IPS-20b (cell line): Measurements from ENCODE around the gene BLID.

ENCODE experiments used
- H3K27ac ChIP-seq: one replicate; pipeline ENCODE4 v1.5.1; 2013; ENCODE audit warnings: low read length
- H3K27me3 ChIP-seq: 2 replicates; pipeline ENCODE4 v1.6.1; 2013; ENCODE audit warnings: mild to moderate bottlenecking, low read length, inconsistent platforms; ENCODE audit not compliant: insufficient read depth
- H3K36me3 ChIP-seq: 2 replicates; pipeline ENCODE4 v1.6.1; 2013; ENCODE audit warnings: low read depth, mild to moderate bottlenecking, inconsistent platforms, low read length, moderate library complexity; ENCODE audit not compliant: insufficient read depth
- H3K4me1 ChIP-seq: 2 replicates; pipeline ENCODE4 v1.6.1; 2013; ENCODE audit warnings: mild to moderate bottlenecking, control low read depth, inconsistent platforms, low read length, moderate library complexity; ENCODE audit not compliant: insufficient read depth
- H3K4me3 ChIP-seq: 2 replicates; pipeline ENCODE4 v1.5.1; 2013; ENCODE audit warnings: mild to moderate bottlenecking, low read length, inconsistent platforms
- H3K9ac ChIP-seq: 2 replicates; pipeline ENCODE4 v1.6.1; 2013; ENCODE audit warnings: low read depth, mild to moderate bottlenecking, inconsistent platforms, low read length, moderate library complexity
- H3K9me3 ChIP-seq: 2 replicates; pipeline ENCODE4 v1.6.1; 2013; ENCODE audit warnings: mild to moderate bottlenecking, low read depth, low read length, inconsistent platforms; ENCODE audit not compliant: insufficient read depth

The BLID gene

DNA sequence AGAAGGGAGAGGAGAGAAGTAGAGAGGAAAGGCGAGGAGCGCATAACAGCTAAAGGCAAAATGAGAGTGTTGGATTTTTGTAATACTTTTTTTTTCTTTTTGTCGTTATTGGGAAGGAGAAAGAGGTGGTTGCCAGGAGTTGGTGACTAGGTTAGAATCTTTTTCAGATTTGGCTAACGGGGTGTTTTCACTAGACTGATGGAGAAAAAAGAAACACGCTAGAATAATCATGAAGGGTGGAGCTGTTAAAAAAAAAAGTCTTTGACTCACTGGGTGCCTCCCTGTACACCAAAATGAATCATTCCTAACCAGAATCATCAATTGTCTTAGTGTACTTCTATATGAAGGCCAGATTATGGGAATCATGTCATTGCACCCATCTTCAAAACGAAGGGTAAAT is 12.7 kb downstream of the BLID start:
- Histone ChIP-seq H3K27me3 (peaks cover 31% of the 10 kb centered on the region), H3K4me3 (no peak overlapping the region), H3K36me3 (no peaks in the 10 kb centered on the region), H3K9me3 (no peaks in the 10 kb centered on the region), H3K4me1 (peaks cover 21% of the 10 kb centered on the region; the same call in 1 of the 2 replicates), H3K27ac (no peak overlapping the region), H3K9ac (no peak overlapping the region)

DNA sequence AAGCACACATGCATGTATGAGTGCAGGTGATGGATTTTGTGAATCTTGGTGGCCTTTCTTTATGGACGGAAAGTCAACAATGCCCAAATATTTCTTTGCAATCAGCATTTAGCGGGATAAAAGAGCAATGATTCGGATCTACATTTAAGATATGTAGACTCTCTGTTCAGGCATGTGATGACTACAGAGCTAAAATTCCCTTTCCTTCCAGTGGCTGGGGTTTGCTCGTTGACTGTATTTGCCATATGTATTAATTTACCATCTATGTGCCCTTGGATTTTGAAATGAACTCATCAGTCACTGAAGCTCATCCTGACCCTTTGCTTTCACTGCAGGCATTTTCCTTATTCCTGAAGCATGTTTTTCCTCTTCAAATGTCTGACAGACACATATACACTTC is 13.6 kb downstream of the BLID start:
- Histone ChIP-seq H3K4me3 (no peak overlapping the region), H3K27ac (no peak overlapping the region)

DNA sequence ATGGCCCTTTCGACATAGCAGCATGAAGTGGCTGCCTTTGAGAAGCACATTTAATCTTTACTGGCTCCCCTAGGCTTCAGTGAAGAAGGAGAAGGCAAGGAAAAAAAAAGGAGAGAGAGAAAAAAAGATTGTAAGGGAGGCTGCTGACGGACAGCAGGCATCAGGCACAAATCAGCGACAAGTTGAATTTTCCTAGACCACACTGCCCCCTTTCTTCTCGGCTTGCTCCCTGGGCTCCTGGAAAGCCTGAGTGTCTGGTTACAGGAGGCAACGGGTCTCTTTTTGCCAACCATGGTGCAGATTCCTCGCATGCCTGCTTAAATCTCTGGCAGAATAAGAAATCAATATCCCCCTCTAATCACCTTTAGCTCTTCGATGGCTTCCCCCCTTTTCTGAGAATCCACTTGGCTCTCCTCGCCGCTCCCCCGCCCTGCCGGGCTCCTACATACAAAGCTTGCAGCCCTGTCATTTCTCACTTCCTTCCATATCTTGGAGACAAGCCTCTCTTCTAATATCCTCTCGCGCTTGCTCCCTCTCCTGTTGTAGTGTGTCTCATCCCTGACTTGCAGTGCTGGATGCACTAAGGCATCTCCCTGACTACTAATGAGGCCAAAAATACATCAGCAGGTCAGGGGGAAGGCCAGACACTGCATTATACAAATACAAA is 14.3 kb downstream of the BLID start:
- H3K4me1 ChIP-seq: peaks cover 27% of the 10 kb centered on the region; the same call in 1 of the 2 replicates
- H3K9me3 ChIP-seq: no peaks in the 10 kb centered on the region
- H3K27me3 ChIP-seq: peaks cover 36% of the 10 kb centered on the region
- H3K27ac ChIP-seq: no peak overlapping the region
- H3K9ac ChIP-seq: no peak overlapping the region; the same call in 1 of the 2 replicates
- H3K36me3 ChIP-seq: no peaks in the 10 kb centered on the region
- H3K4me3 ChIP-seq: peak overlapping the region; percentile 75

More for the DNA sequence above, 13.6 kb downstream of the BLID start:
- Histone ChIP-seq H3K9me3 (no peaks in the 10 kb centered on the region), H3K36me3 (no peaks in the 10 kb centered on the region), H3K4me1 (peaks cover 23% of the 10 kb centered on the region; the same call in 1 of the 2 replicates), H3K27me3 (peaks cover 36% of the 10 kb centered on the region), H3K9ac (no peak overlapping the region)

DNA sequence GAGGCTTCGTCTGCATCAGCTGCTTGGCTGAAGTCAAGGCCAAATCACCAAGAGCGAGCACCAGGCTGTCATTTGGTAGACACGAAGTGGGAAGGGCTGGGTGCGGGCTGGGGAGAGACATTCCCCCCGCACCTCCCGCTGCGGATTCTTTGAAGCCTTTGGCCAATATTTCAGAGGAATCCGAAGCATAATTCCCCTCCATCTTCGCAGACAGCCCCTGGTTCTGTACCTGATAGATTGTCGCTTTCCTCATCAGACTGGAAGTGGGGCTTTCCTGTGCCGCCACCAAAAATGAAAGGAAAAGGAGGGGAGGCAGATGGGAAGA is 15.3 kb downstream of the BLID start:
- peaks cover 27% of the 10 kb centered on the region; the same call in 1 of the 2 replicates for H3K4me1 ChIP-seq
- H3K27me3 ChIP-seq: peaks cover 36% of the 10 kb centered on the region
- H3K9me3 ChIP-seq: no peaks in the 10 kb centered on the region
- peak overlapping the region; percentile 75; the same call in 1 of the 2 replicates for H3K4me3 ChIP-seq
- no peak overlapping the region for H3K27ac ChIP-seq
- H3K9ac ChIP-seq: peak overlapping the region; percentile 30; the same call in 1 of the 2 replicates
- no peaks in the 10 kb centered on the region for H3K36me3 ChIP-seq

DNA sequence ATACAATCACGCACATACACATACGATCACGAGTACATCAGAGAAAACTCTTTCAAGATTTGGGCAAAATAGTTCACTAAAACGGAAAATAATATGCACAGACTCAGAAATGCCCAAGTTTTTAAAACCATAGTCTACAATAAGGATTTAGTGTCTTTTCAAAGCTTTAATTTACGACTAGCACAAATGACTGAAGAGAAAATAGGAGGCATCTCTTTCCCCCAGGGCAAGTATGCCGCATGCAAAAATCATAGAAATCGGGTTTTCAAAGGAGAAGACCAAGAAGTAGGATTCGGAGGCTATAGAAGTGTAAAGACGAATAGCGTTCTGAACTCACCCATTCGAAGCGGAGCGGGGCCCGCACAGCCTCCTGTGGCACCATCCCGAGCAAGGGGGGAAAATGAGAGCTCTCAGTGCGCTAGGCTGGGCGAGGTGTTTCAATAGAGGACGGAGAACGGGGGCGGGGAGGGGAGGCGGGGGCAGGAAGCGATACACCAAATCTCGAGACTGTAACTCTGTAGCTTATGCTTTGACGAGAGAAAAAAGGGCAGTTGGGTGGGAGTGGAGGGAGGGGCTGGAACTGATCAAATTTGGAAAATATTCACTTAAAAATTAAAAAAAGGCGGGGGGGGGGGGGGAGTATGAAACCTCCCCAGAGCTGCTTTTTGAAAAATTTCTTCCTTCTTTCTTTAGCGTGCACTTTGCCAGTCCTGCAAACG is 15.8 kb downstream of the BLID start:
- Histone ChIP-seq H3K9me3 (no peaks in the 10 kb centered on the region), H3K36me3 (no peaks in the 10 kb centered on the region), H3K4me1 (peaks cover 26% of the 10 kb centered on the region; the same call in 1 of the 2 replicates), H3K4me3 (peak overlapping the region; percentile 75), H3K27me3 (peaks cover 36% of the 10 kb centered on the region), H3K27ac (no peak overlapping the region), H3K9ac (peak overlapping the region; percentile 54; the same call in 1 of the 2 replicates)

DNA sequence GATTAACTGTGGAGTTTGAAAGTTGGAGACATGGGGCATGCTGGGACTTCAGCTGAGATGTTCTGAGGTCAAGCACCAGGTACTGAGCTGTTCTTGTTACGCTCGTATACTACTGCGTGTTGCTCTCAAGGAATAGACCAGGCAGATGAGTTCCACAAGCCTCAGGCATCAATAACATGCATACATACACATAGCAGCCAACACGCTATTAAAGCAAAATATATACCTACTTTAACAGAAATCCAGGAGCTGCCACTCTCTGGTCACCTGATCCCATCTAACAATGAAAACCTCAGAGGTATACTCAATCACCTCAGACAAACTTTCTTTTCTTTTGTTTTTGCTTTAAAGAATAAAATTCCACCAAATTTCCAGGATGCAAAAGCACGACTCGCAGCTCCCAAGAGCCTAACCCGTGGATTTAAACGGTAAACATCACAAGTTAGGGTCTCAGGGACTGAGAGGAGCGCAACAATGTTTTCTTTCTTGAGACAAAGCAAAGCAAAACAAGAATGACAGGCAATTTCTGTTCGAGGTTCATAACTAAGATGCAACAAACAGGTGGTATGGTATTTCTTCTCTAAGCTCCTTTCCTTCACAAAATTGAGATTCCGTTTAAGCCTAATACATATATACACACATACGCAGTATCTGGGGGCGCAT is 16.5 kb downstream of the BLID start:
- Histone ChIP-seq H3K4me1 (peaks cover 22% of the 10 kb centered on the region; the same call in 1 of the 2 replicates), H3K9me3 (no peaks in the 10 kb centered on the region), H3K9ac (peak overlapping the region; percentile 54; the same call in 1 of the 2 replicates), H3K27ac (no peak overlapping the region), H3K27me3 (peaks cover 36% of the 10 kb centered on the region), H3K36me3 (no peaks in the 10 kb centered on the region), H3K4me3 (peak overlapping the region; percentile 75)

DNA sequence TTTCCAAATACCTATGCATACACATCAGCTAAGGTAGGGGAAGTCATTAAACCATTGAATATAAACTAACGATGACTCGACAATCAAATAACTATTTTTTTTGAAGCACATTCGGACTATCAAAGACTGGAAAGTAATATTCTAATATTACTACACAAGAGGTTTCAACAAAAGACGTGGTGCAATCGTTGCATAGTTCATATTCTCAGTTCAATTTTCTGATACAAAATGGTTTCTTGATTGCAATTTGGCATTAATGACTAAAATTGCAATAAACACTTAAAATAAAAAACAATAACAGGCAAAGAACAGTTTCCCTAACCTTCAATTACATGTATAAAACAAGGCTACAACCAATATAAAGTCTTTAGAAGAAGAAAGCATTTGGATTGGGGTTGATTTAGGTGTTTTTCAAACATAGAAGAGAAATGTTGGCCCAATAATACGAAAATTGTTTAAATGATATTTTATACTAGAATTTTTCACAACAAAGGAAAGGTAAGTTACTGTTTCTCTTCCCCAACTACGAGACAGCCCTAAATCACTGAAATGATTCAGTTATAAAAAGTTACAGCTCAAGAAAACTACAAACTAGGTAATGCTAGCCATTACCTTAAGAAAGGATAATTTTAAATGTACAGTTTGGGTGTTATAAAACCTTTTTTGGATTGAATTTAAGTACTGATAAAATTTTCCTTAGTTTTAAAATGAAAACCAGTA is 17.6 kb downstream of the BLID start:
- Histone ChIP-seq H3K4me1 (peaks cover 22% of the 10 kb centered on the region; the same call in 1 of the 2 replicates), H3K4me3 (0 out of 2 replicates have a peak overlapping the region, but pooled peaks have one; percentile 24), H3K9ac (no peak overlapping the region), H3K36me3 (no peaks in the 10 kb centered on the region), H3K27me3 (peaks cover 36% of the 10 kb centered on the region), H3K27ac (no peak overlapping the region), H3K9me3 (no peaks in the 10 kb centered on the region)

DNA sequence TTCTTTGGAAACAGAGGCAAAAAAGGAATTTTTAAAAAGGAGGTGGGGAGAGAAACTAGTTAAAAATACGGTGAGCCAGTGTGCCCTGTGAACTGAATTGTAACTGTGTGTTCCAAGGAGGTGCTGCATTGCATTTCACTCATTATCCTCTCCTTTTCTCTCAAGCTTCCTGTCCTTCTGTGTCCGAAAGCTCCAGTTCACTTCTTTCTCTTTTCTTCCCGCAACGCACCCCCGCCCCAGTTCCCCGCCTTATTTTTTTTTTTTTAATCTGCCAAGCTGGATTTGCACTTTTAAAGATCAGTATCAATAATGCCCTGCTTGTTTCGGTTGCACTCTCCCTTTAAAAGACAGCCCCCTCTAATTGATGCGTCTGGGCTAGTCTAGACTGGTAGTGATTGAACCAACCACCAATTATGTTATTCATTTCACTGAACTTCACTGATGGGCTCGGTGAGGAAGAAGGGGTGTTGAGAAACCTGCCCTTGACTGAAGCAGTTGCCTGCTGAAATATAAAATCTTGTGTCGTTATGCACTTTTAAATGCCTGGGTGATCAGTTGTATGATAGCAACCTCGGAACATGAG is 18.5 kb downstream of the BLID start:
- peak overlapping the region; percentile 24 for H3K4me3 ChIP-seq
- H3K9ac ChIP-seq: peak overlapping the region; percentile 21; the same call in 1 of the 2 replicates
- H3K27ac ChIP-seq: no peak overlapping the region
- no peaks in the 10 kb centered on the region for H3K36me3 ChIP-seq
- peaks cover 36% of the 10 kb centered on the region for H3K27me3 ChIP-seq
- H3K9me3 ChIP-seq: no peaks in the 10 kb centered on the region
- H3K4me1 ChIP-seq: peaks cover 22% of the 10 kb centered on the region; the same call in 1 of the 2 replicates

DNA sequence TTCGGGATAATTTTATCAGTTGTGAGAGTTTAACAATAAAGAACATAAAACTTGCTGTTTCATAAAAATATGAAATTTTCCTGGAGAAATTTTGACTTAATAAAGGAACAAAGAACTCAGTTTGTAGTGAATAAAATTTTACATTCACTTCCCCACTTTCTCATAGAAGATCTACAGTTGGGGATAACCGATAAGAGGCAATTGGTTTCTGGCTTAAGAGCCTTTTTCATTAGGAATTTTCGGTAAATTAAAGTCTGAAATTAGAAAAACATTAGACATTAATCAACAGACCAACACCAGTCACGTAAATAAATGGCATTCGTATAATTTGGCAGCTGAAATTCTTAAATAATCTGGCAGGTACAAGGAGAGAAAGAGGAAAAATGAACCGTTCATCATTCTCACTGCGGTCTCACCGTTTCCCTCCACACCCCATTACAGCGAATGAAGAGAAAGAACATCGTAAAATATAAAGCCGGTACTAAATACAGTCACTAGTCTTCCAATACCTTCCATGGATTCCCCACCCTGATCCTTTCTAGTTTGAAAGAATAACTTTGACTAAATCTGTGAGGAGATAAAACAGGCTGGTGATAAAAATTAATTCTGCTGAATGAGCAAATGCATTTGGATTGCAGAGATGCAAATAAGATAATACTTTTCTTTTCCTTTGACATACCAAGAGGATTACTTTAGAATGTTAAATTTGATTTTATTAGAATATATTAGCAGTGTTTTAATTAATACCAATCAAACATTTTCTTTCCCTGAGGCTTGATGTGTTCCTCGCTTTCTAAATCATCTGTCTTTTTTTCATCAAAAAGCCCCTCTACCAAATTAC is 19.5 kb downstream of the BLID start:
- Histone ChIP-seq H3K9ac (no peak overlapping the region), H3K4me1 (peaks cover 17% of the 10 kb centered on the region; the same call in 1 of the 2 replicates), H3K27me3 (peaks cover 36% of the 10 kb centered on the region), H3K27ac (no peak overlapping the region), H3K36me3 (no peaks in the 10 kb centered on the region), H3K4me3 (no peak overlapping the region), H3K9me3 (no peaks in the 10 kb centered on the region)

DNA sequence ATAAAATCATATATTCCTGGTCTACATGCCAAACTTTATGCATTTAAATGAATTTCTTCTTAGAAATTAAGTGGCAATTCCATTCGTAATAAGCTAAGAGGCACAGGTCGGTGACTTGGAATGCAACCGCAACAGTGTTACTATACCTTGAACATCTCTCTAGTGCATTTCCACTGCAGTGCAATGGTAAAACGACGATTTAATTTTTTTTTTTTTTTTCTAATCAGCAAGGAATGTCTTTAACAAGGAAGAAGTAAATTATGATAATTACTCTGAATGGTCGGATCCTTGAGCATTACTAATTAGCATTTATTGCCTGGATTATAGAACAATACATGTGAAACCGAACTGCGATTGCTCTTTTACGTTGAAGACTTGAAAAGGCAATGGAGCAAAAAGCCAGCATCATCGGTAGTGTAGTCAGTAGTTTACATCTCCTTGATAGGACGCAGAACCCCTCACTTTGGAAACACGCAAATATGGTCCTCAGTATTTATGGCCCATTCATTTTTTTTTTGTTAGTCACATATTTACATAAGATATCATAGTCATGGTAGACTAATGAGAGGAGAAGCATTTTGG is 20.2 kb downstream of the BLID start:
- Histone ChIP-seq H3K4me3 (no peak overlapping the region), H3K27me3 (peaks cover 30% of the 10 kb centered on the region), H3K27ac (no peak overlapping the region), H3K9me3 (no peaks in the 10 kb centered on the region), H3K9ac (no peak overlapping the region), H3K4me1 (peaks cover 12% of the 10 kb centered on the region; the same call in 1 of the 2 replicates), H3K36me3 (no peaks in the 10 kb centered on the region)
